ENCODE data around the gene CREBBP.
"Not testable (repeated sequence)": the region's sequence is repeated elsewhere in the genome, so short reads cannot be mapped to it uniquely, and the experiment has no call there.

Gene CREBBP

GRCh38 chr16:3912373-3912772, 31.9 kb upstream of the CREBBP start:
- no peak overlapping the region for H3K9ac ChIP-seq (ENCODE audit: insufficient read length)

GRCh38 chr16:3911741-3912140, 31.2 kb upstream of the CREBBP start:
- not testable (repeated sequence) for H3K9me3 ChIP-seq (ENCODE audit: low read depth, low read length); DNase-seq (ENCODE audit: low read depth, low spot score); H3K27ac ChIP-seq; H3K36me3 ChIP-seq (ENCODE audit: insufficient read depth, low read length); H3K9ac ChIP-seq (ENCODE audit: insufficient read length); H3K4me3 ChIP-seq

More at GRCh38 chr16:3912373-3912772, 31.9 kb upstream of the CREBBP start:
- TF ChIP-seq EZH2 (IDR thresholded peaks at IDR 0.05), result no peak
- TF ChIP-seq FOXP2 (optimal IDR thresholded peaks at IDR 0.05; ENCODE audit: control extremely low read depth, extremely low read length, insufficient read depth), result no peak
- no peak for TF ChIP-seq POLR2AphosphoS5 (IDR thresholded peaks at IDR 0.05; ENCODE audit: borderline replicate concordance, low read depth, low read length)
- H3K36me3 ChIP-seq (ENCODE audit: insufficient read depth, low read length), result no peaks in the 10 kb centered on the region
- DNase-seq (ENCODE audit: low read depth, low spot score), result no peak
- no peak overlapping the region for H3K4me3 ChIP-seq
- H3K27ac ChIP-seq, result no peak overlapping the region
- H3K9me3 ChIP-seq (ENCODE audit: low read depth, low read length), result no peaks in the 10 kb centered on the region

DNA sequence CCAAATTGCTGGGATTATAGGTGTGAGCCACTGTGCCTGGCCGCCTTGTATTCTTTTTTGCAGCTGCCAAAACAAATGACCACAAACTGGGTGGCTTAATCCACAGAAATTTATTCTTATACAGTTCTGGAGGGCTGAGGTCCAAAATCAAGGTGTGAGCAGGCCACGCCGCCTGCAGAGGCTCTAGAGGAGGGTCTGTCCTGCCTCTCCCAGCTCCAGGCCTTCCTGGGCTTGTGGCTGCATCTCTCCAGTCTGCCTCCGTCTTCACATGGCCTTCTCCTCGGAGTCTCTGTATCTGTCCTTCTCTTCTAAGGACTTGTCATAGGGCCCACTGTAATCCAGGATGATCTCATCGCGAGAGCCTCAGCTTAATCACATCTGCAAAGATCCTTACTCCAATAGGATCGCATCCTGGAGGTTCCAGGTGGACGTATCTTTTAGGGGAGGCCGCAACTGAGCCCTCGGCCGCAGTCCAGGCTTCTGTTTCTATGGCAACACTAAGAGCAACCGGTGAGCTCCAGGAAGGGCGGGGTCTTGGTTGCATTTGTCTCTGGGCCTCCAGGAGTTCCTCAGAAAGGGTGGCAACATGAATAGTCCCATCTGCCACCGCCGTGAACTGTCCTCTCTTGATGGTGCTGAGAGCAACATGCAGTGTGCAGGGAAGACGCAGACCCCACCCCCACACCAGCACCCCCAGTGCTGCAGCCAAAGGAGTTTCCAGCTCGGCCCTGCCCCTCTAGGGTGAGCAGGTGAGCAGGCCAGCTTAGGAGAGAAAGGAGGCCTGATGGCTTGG, 29.5 kb upstream of the CREBBP start:
- no peak for DNase-seq (ENCODE audit: low read depth, low spot score)
- H3K36me3 ChIP-seq (ENCODE audit: insufficient read depth, low read length), result no peaks in the 10 kb centered on the region
- H3K9me3 ChIP-seq (ENCODE audit: low read depth, low read length), result no peaks in the 10 kb centered on the region
- TF ChIP-seq POLR2AphosphoS5 (IDR thresholded peaks at IDR 0.05; ENCODE audit: borderline replicate concordance, low read depth, low read length) (no peak), EZH2 (IDR thresholded peaks at IDR 0.05) (no peak), FOXP2 (optimal IDR thresholded peaks at IDR 0.05; ENCODE audit: control extremely low read depth, extremely low read length, insufficient read depth) (no peak)
- H3K9ac ChIP-seq (ENCODE audit: insufficient read length), result no peak overlapping the region
- no peak overlapping the region for H3K27ac ChIP-seq
- H3K4me3 ChIP-seq, result no peak overlapping the region

DNA sequence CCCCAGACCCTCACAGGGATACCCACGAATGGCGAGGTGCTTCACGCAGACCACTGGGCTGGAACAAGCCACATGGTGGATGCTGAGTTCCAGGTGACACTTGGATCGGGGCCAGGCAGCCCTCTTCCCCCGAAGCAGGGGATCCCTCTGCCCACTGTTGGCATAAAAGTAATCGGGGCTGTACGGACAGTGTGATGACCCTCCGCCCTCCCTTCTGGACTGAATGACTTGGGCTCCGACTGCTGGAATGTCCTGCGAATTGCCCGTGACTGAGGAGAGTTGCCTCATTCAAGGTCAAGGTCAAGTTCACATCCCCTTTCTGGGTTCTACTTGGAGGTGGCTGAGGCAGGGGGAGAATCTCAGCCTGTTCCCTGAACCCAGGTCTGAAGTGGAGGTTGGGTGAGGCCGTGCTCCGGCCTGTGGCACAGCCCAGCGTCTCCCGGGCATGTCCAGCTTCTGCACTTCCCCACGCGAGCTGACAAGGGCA, 28.5 kb upstream of the CREBBP start:
- H3K4me3 ChIP-seq, result no peak overlapping the region
- no peak overlapping the region for H3K27ac ChIP-seq
- H3K36me3 ChIP-seq (ENCODE audit: insufficient read depth, low read length), result no peaks in the 10 kb centered on the region
- DNase-seq (ENCODE audit: low read depth, low spot score), result no peak
- TF ChIP-seq EZH2 (IDR thresholded peaks at IDR 0.05), result no peak
- no peak for TF ChIP-seq POLR2AphosphoS5 (IDR thresholded peaks at IDR 0.05; ENCODE audit: borderline replicate concordance, low read depth, low read length)
- TF ChIP-seq FOXP2 (optimal IDR thresholded peaks at IDR 0.05; ENCODE audit: control extremely low read depth, extremely low read length, insufficient read depth), result no peak
- H3K9me3 ChIP-seq (ENCODE audit: low read depth, low read length), result no peaks in the 10 kb centered on the region
- no peak overlapping the region for H3K9ac ChIP-seq (ENCODE audit: insufficient read length)

GRCh38 chr16:3907586-3907985, 27.1 kb upstream of the CREBBP start:
- H3K27ac ChIP-seq, result no peak overlapping the region
- no peak for DNase-seq (ENCODE audit: low read depth, low spot score)
- no peaks in the 10 kb centered on the region for H3K9me3 ChIP-seq (ENCODE audit: low read depth, low read length)
- H3K36me3 ChIP-seq (ENCODE audit: insufficient read depth, low read length), result no peaks in the 10 kb centered on the region
- H3K4me3 ChIP-seq, result no peak overlapping the region
- no peak overlapping the region for H3K9ac ChIP-seq (ENCODE audit: insufficient read length)
- TF ChIP-seq EZH2 (IDR thresholded peaks at IDR 0.05), result no peak
- TF ChIP-seq POLR2AphosphoS5 (IDR thresholded peaks at IDR 0.05; ENCODE audit: borderline replicate concordance, low read depth, low read length), result no peak
- TF ChIP-seq FOXP2 (optimal IDR thresholded peaks at IDR 0.05; ENCODE audit: control extremely low read depth, extremely low read length, insufficient read depth), result no peak

DNA sequence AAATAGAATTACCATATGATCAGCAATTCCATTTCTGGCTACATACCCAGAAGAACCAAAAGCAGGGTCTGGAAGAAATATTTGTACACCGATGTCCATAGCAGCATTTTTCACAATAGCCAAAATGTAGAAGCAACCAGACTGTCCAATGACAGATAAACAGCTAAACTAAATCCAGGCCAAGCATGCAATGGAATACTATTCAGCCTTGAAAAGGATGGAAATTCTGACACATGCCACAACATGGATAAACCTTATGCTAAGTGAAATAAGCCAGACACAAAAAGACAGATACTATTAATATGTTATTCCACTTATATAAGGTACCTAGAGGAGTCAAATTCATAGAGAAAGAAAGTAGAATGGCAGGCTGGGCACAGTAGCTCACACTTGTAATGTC, 25.9 kb upstream of the CREBBP start:
- Histone ChIP-seq H3K9me3 (ENCODE audit: low read depth, low read length) (no peaks in the 10 kb centered on the region), H3K36me3 (ENCODE audit: insufficient read depth, low read length) (no peaks in the 10 kb centered on the region), H3K4me3 (no peak overlapping the region), H3K9ac (ENCODE audit: insufficient read length) (no peak overlapping the region), H3K27ac (no peak overlapping the region)
- no peak for TF ChIP-seq POLR2AphosphoS5 (IDR thresholded peaks at IDR 0.05; ENCODE audit: borderline replicate concordance, low read depth, low read length)
- TF ChIP-seq FOXP2 (optimal IDR thresholded peaks at IDR 0.05; ENCODE audit: control extremely low read depth, extremely low read length, insufficient read depth), result no peak
- TF ChIP-seq EZH2 (IDR thresholded peaks at IDR 0.05), result no peak
- DNase-seq (ENCODE audit: low read depth, low spot score), result no peak

DNA sequence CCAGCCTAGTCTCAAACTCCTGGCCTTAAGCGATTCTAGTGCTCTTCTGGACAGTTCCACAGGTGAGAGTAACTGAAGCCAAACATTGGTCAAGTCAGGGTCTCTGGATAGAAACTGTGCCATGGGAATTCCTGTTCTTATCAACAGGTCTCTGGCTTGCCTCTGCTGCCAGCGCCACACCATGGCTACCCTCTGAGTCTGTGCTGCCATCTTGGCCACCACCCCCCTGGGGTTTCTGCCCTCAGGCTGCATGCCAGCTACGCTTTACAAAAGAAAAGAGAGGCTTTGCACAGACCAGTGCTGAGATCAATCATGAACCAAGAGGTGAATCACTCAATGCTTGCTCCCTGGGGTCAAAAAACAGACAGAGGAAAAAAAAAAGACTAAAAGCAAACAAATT, 24.4 kb upstream of the CREBBP start:
- Histone ChIP-seq H3K9me3 (ENCODE audit: low read depth, low read length) (no peaks in the 10 kb centered on the region), H3K9ac (ENCODE audit: insufficient read length) (no peak overlapping the region), H3K36me3 (ENCODE audit: insufficient read depth, low read length) (no peaks in the 10 kb centered on the region), H3K4me3 (no peak overlapping the region), H3K27ac (no peak overlapping the region)
- TF ChIP-seq FOXP2 (optimal IDR thresholded peaks at IDR 0.05; ENCODE audit: control extremely low read depth, extremely low read length, insufficient read depth) (no peak), POLR2AphosphoS5 (IDR thresholded peaks at IDR 0.05; ENCODE audit: borderline replicate concordance, low read depth, low read length) (no peak), EZH2 (IDR thresholded peaks at IDR 0.05) (no peak)
- no peak for DNase-seq (ENCODE audit: low read depth, low spot score)

DNA sequence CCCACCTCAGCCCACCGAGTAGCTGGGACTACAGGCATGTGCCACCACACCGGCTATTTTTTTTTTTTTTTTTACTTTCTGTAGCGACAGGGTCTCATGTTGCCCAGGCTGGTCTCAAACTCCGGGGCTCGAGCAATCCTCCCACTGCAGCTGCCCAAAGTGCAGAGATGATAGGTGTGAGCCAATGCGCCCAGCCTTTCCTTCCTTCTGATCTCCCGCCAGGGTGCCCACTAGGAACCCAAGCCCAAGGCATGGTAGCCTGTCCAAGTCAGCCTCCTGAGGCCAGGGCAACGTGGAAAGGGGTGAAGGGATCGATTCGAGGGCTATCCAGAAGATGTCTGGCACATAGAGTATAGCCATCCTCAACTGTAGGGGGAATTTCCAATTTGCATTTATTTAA, 9.6 kb upstream of the CREBBP start:
- Histone ChIP-seq H3K27ac (no peak overlapping the region), H3K36me3 (ENCODE audit: insufficient read depth, low read length) (no peaks in the 10 kb centered on the region), H3K4me3 (no peak overlapping the region), H3K9ac (ENCODE audit: insufficient read length) (no peak overlapping the region), H3K9me3 (ENCODE audit: low read depth, low read length) (no peaks in the 10 kb centered on the region)
- DNase-seq (ENCODE audit: low read depth, low spot score), result no peak
- no peak for TF ChIP-seq EZH2 (IDR thresholded peaks at IDR 0.05)
- no peak for TF ChIP-seq FOXP2 (optimal IDR thresholded peaks at IDR 0.05; ENCODE audit: control extremely low read depth, extremely low read length, insufficient read depth)
- TF ChIP-seq POLR2AphosphoS5 (IDR thresholded peaks at IDR 0.05; ENCODE audit: borderline replicate concordance, low read depth, low read length), result no peak

DNA sequence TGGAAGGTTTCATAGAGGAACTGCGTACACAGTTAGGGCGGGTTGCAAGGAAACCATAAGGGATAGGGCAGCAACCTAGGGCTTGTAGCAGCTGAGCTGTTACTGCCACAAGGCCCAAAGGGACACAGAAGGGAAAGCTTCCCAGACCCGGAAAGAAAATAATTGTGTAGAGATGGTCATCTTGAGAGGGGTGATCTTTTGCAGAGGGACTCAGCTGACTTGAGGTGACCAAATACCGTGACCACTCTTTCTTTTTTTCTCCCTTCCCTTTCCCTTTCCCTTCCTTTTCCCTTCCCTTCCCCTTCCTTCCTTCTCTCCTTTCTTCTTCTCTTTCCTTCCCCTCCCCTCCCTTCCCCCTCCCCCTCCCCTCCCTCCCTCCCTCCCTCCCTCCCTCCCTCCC, 8.5 kb upstream of the CREBBP start:
- H3K9ac ChIP-seq (ENCODE audit: insufficient read length), result no peak overlapping the region
- DNase-seq (ENCODE audit: low read depth, low spot score), result no peak

GRCh38 chr16:3885999-3886398, 5.5 kb upstream of the CREBBP start:
- H3K36me3 ChIP-seq (ENCODE audit: insufficient read depth, low read length); H3K27ac ChIP-seq; H3K9me3 ChIP-seq (ENCODE audit: low read depth, low read length); DNase-seq (ENCODE audit: low read depth, low spot score); H3K4me3 ChIP-seq; H3K9ac ChIP-seq (ENCODE audit: insufficient read length): not testable (repeated sequence)

More for the DNA sequence above, 8.5 kb upstream of the CREBBP start:
- H3K4me3 ChIP-seq, result no peak overlapping the region
- no peaks in the 10 kb centered on the region for H3K36me3 ChIP-seq (ENCODE audit: insufficient read depth, low read length)
- H3K9me3 ChIP-seq (ENCODE audit: low read depth, low read length), result no peaks in the 10 kb centered on the region
- H3K27ac ChIP-seq, result no peak overlapping the region
- TF ChIP-seq POLR2AphosphoS5 (IDR thresholded peaks at IDR 0.05; ENCODE audit: borderline replicate concordance, low read depth, low read length) (no peak), FOXP2 (optimal IDR thresholded peaks at IDR 0.05; ENCODE audit: control extremely low read depth, extremely low read length, insufficient read depth) (no peak), EZH2 (IDR thresholded peaks at IDR 0.05) (no peak)

Data from SK-N-MC (cell line).